Measurements from ENCODE around the gene SCARB1. TPM values are rescaled to one million over a fixed set of nuclear protein-coding genes. Genes with fewer than 3 reads are reported as not detected.
A peak's percentile ranks its signal among the peaks of the same experiment; 100 is the strongest.

Gene SCARB1
- total RNA-seq, 1 experiment from 2014 or later: 115 TPM

GRCh38 chr12:124737772-124738635 lies 125.7 kb downstream of the SCARB1 start:
- DNase-seq (ENCODE audit: extremely low read depth, low read depth): no peak

DNA sequence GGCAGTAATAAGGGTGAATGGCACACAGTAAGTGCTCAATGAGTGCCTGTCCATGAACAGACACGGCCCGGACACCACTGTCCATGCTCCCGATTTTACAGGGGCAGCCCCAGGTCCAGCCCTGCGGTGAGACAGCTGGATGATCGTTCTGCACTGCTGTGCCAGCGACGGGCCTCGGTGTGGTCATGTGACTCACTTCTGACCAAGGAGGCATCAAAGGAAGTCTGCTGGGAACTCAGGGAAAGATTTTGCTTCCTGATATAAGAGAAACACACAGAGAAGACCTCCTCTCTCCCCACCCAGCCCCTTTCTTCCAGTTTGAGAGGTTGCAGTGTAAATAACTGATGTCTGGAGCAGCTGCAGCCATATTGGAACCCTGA lies 126.6 kb downstream of the SCARB1 start:
- no peak for DNase-seq (ENCODE audit: extremely low read depth, low read depth)

DNA sequence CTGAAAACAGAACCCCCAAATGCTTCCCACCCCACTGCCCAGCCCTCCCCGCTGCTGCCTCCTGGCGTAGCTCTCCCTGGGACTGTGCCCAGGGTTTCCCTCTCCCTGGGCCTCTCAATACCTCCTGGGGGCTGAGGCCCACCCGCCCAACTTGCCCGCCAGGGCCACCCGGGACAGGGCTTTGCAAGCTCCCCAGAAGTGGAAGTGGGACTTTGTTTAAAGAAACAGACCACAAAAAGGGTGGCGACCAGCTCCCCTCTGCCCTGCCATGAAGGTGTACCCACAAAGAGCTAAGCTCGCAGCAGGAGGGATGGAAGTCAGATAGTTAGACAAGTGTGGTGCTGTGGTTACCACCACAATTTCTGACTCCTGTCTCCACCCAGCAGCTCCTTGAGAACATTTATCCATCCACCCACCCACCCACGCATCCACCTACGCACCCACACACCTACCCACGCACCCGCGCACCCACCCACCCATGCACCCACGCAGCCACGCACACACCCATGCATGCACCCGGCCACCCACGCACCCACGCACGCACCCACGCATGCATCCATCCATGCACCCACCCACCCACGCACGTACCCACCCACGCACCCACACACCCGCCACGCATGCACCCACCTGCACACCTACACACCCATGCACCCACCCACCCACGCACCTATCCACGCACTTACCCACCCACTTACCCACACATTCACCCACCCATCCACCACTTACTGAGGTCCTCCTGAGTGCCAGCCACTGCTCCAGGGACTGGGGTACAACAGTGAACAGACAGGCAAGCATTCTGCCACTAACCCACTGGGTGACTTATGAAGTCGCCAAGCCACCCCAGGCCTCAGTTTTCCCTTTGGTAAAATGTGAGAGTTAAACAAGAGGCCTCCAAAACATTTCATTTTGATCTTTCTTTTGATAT lies 127.3 kb downstream of the SCARB1 start:
- no peak for DNase-seq (ENCODE audit: extremely low read depth, low read depth)

GRCh38 chr12:124734224-124734788 lies 129.4 kb downstream of the SCARB1 start:
- no peak for DNase-seq (ENCODE audit: extremely low read depth, low read depth)

GRCh38 chr12:124733086-124733485 lies 130.6 kb downstream of the SCARB1 start:
- no peak for DNase-seq (ENCODE audit: extremely low read depth, low read depth)

- DNase-seq (ENCODE audit: extremely low read depth, low read depth): no peak
Observed at GRCh38 chr12:124732275-124733075, 131.2 kb downstream of the SCARB1 start.

DNA sequence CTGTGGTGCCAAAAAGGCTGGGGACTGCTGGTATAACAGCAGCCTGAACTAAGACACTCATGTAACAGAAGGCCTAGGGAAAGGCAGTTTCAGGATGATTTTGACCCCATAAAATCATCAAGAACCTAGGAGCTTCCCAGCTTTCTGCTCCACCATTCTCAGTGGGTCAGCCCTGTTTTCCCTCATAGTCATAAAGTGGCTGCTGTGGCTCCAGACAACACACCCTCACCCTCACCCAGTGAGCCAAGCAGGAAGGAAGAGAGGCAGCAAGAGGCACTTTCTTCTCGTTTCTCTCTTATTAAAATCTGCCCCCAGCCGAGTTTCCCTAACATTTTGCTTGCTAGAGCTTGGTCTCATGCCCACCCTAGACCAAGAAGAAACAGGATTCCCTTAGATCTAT lies 131.8 kb downstream of the SCARB1 start:
- no peak for DNase-seq (ENCODE audit: extremely low read depth, low read depth)

DNA sequence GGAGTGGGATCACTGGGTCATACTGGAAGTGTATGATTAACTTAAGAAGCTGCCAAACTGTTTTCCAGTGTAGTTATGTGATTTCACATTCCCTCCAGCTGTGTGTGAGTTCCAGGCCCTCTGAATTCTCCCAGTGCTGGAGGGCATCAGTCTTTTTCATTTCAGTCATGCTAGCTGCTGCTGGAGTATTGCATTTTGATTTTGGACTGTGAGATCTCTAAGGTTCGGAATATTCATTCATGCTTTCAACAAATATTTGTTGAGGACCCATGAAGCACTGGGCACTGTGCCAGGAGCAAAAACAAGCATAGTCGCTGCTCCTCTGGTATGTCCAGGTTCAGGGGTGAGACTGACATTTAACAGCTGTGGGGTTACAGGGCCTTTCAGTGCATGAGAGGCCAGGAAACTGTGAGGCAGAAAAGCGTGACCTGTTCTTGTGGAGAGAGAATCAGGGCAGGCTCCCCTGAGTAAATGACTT lies 133.2 kb downstream of the SCARB1 start:
- DNase-seq (ENCODE audit: extremely low read depth, low read depth): no peak

DNA sequence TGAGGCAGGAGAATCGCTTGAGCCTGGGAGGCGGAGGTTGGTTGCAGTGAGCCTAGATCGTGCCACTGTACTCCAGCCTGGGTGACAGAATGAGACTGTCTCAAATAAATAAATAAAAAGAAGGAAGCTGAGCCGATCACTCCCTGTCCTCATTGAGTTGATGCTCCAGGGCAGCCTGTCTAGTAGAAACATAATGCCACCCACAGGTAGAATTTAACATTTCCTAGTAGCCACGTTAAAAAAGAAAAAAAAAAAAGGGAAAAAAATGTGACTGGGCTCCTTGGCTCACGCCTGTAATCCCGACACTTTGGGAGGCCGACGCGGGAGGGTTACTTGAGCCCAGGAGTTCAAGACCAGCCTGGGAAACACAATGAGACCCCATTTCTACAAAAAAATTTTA lies 135.7 kb downstream of the SCARB1 start:
- DNase-seq (ENCODE audit: extremely low read depth, low read depth): no peak

- peak; percentile 83 for DNase-seq (ENCODE audit: extremely low read depth, low read depth)
Observed at GRCh38 chr12:124727264-124727800, 136.3 kb downstream of the SCARB1 start.

Small RNA genes lying within 50 kb of the gene (small RNA-seq; reads per million reads assigned to genes)
- gene RNU6-927P: 0 to 0.06 reads per million in 2 experiments

Other genes with a start within 250 kb of the SCARB1 start
- 1,852 and 1,911 TPM in 2 replicates for gene UBC, start 50.8 kb upstream of the SCARB1 start, total RNA-seq (2014; rRNA removed; shearing (Covaris generic))
- 20.3 and 20.8 TPM in 2 replicates for gene DHX37, start 125.3 kb upstream of the SCARB1 start, total RNA-seq (2014; rRNA removed; shearing (Covaris generic))
- gene BRI3BP, start 129.8 kb upstream of the SCARB1 start, total RNA-seq (2014; rRNA removed; shearing (Covaris generic)): 23.3 and 23.7 TPM in 2 replicates
- gene AACS, start 201.6 kb upstream of the SCARB1 start, total RNA-seq (2014; rRNA removed; shearing (Covaris generic)): 15.6 and 18.1 TPM in 2 replicates